GM04503 (cell line): ENCODE results near the gene OGG1.

Experiments
- DNase-seq: peaks from one replicate; pipeline ENCODE4 v3.0.0-alpha.2; 2012; ENCODE audit warnings: low read depth

The OGG1 gene

DNA sequence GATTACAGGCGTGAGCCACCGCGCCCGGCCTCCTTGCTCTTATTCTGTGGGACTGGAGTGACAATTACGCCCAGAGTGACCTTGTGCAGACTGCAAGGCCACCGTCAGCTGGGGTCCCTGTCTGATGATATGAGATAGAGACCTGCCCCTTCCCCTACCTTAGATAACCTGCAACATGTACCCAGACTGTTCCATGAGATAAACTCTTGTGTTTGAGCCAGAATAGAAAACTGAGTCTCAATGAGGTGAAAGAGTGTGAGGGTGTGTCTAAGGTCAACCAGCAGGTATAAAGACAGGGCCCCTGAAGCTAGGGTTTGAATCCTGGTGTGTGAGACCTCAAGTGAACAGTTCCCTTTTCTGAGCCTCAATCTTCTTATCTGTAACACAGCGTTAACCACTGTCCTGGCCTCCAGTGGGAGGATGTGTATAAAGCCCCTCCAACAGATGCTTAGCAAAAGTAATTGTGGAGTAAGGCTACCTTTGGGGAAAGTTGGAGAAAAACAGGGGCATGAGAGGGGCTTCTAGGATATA, 36.5 kb downstream of the OGG1 start:
- DNase-seq, result no peak

DNA sequence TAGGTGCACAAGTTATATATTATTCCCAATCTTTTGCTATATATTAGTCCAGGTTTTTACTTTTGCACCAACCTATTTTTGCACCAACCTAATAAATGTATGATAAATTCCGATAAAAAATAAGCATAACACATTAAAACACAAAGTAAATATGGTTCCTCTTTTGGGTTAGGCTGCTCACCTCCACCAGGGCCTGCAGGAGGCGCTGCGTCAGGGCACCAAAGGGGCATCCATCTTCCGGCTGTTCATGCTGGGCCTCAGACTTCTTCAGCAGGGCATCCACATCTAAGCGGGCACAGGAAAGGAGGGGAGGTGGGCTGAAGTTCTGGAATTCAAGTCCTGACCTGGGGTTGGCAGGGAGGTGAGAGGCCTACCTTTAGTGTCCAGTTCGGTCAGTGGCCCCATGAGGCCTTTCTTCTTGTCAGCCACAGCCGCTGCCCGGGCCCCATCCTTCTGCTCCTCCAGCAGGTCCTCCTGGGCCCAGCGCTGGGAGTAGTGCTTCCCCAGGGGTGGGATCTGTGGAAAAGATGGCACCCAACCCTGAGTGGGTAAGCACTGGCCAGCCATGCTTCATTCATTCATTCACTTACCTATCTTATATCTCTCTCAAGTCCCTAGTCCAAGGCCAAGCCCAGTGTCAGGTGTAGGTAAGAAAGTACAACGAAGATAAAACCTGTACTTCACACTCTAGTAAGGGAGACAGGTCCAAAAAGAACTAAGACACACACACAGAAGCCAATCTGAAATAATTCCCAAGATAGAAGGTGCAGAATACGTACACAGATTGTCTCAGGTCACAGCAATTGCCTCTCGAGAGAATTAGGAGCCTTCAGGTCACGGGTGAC, 37.3 kb downstream of the OGG1 start:
- DNase-seq, result no peak

DNA sequence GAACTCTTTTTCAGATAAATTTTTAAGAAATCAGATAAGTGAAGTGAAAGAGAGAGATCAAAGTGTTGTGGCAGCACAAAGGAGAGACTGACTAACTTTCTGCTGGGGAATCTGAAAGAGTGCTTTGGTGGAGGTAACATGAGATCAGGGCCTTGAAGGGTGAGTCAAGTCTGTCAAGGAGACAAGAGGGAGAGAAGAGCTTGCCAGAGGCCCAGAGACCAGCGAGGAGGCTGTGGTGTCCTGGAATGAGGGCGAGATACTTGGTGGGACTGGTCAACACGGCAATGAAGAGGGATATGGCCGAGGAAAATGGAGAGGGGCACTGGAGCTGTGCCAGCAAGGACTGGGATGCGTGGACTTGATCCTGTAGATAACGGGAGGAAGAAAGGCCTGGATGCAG, 38.0 kb downstream of the OGG1 start:
- DNase-seq, result no peak

DNA sequence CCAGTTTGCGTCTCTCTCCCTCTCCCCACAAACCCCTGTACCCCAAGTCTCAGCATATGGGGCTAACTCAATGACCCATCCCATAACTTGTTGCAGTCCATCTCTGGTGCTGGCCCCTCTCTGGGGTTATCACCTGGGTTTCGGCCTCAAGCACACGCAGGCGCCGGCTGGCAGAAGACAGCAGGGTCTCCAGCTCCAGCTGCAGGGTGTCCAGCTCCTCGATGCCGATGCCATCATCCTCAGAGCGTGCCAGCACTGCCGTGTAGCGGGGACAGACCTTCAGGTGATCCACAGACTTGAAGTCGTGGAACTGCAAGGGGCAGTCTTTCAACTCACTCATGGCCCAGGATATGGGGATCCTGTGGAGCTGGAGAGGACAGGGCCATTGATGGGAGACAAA, 41.4 kb downstream of the OGG1 start:
- no peak for DNase-seq

DNA sequence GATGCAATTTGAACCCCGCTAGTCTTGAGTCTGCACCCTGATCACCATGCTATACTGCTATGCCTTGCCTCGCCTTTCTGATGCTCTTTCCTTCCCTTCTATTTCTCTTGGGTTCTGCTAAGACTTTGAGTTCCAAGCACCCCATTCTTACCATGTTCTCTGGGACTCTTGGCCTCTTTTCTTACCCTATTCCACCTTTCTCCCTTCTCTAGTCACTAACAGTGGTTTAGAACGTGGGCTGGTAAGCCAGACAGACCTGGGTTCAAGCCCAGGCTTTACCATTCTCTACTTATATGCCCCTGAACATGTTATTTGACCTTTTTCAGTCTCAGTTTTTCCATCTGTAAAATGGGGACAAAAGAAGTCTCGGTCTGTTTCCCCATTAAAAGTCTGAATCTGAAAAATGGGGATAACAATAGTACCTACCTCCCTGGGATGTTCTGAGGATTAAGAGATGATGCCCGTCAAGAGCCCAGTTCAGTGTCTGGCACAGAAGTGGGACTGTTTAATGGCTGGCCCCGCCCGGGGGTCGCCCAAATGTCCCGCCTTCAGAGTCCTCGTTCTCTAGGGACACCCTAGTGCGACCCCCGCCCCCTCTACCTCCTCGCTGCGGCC, 42.1 kb downstream of the OGG1 start:
- no peak for DNase-seq

DNA sequence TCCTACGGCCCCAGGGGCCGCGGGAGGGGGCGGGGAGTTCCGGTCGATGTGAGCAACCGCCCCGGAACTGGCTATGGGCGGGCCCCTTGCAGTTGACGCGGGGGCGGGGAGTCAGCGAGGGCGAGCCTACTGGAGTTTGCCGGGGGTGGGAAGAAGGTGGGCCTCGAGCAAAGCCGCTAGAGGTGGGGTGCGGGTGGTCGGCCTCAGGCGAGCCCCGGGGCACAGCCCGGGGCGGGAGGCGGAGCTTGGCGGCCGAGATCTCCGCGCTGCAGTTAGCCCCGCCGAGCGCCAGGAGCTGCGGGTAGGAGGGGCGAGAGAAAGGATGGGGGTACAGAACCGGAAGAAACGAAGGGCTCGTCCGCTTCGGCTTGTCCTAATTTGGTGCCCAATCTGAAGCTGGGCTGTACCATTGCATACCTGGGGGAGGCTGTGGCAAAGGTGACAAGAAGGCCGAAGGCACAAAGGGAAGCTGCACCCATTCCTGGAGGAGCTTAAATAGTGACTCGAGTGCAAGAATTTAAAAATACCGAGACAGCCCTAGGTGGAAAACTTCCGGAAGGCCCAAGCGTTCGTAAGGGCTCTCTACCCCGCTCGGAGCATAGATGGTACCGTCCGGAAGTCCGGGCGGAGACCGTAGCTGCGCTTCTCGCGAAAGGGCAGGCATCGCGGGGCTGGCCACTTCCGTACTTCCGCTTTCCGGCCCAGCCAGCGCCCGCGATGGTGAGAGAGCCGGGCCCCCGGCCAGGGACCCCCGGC, 42.8 kb downstream of the OGG1 start, which contains the start of the genes ARPC4 and TADA3:
TSS of gene ARPC4 (plus strand) at position 678 of the 756 bp plus-strand sequence. CDS start at position 718, 40 bp downstream.
TSS of gene TADA3 (minus strand) at position 69 of the 756 bp plus-strand sequence. CDS start 1,007 bp downstream, outside the sequence.
- DNase-seq, result peak; percentile 84

DNA sequence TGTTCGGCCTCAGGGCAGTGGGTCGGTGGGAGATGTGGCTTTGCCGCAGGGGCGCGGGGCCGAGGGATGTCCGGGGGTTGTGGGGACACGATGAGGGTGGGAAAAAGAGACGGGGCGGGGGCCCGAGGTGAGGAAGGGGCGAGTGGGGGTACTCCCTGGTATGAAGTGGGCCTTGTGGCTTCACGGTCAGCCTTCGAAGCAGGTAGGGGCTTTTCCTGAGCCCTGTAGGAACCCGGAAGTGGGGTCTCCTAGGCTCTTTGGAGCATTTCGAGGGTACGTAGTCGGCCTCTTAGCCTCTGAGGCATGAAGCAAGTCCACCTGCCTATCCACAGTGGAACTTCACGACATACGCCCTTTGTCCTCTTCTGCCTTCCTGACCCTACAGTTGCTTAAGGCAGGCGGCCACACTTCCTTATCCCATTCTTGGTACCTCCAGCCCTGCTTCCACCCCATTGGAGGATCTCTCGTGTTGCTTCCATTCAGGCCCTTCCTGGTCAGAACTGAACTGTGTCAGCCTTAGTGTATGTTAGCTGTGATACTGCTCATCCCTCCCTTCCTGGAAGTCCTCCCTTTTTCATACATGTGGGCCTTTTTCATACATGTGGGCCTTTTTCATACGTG, 43.5 kb downstream of the OGG1 start:
- DNase-seq, result no peak

DNA sequence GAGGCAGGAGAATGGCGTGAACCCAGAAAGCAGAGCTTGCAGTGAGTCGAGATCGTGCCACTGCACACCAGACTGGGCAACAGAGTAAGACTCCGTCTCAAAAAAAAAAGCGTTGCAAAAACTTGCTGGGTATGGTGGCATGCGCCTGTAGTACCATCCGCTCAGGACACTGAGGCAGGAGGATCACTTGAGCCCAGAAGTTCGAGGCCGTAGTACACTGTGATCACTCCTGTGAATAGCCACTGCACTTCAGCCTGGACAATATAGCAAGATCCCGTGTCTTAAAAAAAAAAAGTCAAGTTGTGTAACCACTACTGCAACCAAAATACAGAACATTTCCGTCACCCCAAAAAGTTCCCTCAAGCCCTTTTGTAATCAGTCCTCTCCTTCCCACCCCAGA, 44.6 kb downstream of the OGG1 start:
- no peak for DNase-seq

DNA sequence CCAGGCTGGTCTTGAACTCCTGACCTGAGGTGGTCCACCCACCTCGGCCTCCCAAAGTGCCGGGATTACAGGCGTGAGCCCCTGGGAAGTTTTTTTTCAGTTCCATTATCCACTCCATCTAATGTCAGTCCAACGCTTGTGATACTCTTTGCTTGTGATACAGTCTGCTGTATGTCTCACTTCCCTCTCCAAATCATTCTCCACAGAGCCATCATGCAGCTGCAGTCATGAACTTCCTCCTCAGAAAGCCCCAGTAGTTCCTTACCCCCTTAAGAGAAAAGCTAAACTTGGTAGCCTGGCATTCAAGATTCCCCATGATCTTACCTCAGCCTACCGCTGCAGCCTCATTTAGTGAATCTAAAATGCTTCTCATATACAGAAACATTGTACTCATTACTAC, 45.5 kb downstream of the OGG1 start:
- no peak for DNase-seq

DNA sequence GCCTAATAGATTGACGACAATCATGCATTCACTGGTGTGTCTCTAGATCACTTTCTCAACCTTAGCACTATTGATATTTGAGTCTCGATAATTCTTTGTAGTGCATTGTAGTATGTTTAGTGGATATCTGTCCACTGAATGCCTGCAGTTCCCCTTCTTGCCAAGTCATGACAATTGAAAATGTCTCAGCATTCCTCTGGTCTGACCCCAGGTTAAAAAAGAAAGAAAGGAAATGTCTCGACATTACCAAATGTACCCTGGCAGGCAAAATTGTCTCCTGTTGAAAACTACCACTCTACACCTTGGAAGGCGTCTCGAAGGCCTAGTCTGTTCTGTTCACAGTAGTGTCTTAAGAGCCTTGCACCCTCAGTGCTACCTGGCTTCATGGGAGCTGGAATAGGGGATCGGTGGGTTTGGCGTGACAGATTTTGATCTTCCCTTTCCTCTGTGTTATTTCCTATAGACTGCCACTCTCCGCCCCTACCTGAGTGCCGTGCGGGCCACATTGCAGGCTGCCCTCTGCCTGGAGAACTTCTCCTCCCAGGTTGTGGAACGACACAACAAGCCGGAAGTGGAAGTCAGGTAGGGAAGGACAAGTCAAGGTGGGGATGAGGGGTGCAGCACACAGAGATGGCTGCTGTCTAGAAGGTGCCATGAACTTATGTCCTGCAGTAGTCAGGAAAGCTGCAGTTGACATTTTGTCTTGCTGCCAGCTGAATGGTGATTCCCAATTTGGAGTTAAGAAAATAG, 47.6 kb downstream of the OGG1 start:
- DNase-seq, result no peak

DNA sequence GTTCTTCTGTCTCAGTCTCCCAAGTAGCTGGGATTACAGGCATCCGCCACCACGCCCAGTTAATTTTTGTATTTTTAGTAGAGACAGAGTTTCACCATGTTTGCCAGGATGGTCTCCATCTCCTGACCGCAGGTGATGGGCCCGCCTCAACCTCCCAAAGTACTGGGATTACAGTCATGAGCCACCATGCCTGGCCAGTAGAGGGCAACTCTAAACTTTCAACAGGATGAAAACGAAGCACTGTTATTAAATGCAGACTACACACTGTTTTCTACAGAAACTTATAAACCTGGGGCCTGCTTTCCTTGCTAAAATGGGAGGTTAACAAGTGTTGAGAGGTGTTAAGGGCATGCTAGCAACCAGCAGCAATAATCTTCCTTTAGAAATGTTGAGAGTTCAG, 50.8 kb downstream of the OGG1 start:
- DNase-seq, result no peak

DNA sequence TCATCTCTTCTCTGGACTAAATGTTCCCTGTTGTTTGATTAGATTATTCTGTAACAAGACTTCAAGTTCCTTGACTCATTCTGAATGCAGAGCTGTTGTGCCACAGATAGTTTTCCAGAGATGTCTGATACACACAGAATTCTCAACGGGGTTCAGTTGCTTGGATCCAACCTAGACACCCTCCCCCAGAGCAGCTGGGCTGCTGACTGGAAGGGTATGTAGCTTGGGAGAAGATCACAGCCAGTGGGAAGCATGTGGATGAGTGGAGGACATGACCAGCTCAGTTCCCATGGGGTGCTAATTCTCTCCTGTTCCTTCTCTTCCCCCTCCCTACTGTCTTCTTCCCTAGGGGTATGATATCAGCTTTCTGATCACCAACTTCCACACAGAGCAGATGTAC, 53.7 kb downstream of the OGG1 start:
- no peak for DNase-seq

DNA sequence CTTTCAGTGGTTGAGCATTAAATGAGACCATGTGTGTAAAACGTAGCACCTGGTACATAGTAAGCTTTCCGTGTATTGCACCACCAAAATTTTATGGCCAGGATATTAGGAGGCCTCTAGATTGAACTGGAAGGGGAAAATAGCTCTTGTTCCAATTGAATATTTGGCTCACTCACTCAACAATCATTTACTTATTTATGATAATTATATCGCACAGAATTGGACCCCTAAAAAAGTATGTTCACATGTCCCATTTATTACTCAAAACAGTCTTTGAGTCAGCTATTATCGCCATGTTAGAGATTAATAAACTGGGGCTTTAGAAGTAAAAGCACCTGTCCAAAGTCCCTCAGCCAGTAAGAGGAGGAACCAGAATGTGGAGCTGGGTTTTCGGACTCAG, 55.2 kb downstream of the OGG1 start:
- DNase-seq, result no peak

DNA sequence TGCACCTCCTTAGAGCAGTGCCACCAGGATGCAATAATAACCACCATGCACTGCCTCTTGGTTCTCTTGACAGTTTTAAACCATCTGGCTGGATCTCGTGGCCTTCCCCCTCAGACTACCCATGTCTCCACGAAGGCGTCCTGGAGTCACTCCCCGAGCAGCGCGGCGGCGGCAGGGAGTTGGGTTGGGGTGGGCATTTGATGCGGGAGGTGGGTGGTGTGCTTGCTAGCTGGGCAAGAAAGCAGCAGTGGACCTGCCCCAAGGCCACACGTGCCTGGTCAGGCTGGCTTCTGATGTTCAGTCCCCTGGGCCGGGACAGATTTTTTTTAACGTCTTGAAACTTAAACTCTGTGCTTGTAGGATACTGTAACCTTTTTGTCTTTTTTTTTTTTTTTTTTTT, 56.4 kb downstream of the OGG1 start:
- no peak for DNase-seq
